Stimulated activated CD4-positive, alpha-beta T cell treated with anti-CD3 and anti-CD28 coated beads, Interleukin-15, amount 100 ng/mL, for 48 hours (primary cell): Measurements from ENCODE around the gene RNMT.
"Not testable (repeated sequence)": the region's sequence is repeated elsewhere in the genome, so short reads cannot be mapped to it uniquely, and the experiment has no call there.

Source experiments
- DNase-seq, 2 donors: peaks; one replicate each; pipeline ENCODE4 v3.0.0-alpha.2; 2020; ENCODE audit warnings: low read depth in 2 of 2

Gene RNMT

DNA sequence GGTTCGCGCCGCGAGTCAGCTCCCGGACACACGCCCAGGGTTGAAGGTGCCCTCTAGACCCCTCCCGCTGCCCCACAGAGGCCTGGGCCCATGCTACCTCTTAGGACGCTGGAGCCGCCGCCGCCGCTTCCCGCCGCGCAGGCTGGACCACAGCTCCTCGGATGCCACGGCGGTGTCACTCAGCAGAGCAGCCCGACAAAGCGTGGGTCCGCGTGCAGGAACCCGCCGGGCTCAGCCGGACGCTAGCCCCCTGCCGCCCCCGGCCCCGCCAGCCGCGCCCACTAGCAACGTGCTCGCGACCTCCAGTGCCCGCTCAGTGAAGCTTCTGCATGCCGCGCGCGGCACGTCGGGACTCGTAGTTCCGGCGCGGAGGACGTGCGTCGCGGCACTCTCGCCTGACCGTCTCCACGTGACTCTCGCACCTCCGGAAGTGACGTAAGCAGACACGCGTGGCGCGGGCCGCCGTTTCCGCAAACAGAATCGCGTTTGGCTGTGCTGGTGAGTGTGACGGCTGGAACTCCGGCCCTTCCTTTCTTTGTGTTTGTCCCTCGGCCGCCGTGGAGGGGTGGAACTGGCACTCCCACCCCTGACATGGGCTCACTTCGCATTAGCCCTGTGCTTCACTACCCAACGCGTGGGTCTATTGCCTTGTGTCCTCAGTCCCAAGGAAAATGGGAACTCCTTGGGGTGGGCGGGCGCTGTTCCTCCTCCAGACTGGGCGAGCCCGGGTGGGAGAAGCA is at the start of gene RNMT, which contains the start of gene FAM210A:
TSS of gene RNMT (plus strand) at position 442 of the 740 bp plus-strand sequence. CDS start 4,845 bp downstream, outside the sequence.
TSS of gene FAM210A (minus strand) at position 327 of the 740 bp plus-strand sequence. CDS start 44,481 bp downstream, outside the sequence.
- peak; percentile 91 for DNase-seq

DNA sequence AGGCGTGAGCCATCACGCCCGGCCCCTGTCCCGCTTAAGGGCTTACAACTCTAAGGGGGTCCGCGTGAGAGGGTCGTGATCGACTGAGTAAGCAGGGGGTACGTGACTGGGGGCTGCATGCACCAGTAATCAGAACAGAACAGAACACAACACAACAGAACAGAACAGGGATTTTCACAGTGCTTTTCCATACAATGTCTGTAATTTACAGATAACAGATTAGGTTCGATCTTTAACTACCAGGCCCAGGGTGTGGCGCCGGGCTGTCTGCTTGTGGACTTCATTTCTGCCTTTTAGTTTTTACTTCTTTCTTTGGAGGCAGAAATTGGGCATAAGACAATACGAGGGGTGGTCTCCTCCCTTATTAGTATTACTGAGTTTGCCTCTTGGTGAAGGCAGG is 49.1 kb upstream of the RNMT start:
- not testable (repeated sequence) for DNase-seq

GRCh38 chr18:13680612-13681011 is 45.9 kb upstream of the RNMT start:
- no peak for DNase-seq

DNA sequence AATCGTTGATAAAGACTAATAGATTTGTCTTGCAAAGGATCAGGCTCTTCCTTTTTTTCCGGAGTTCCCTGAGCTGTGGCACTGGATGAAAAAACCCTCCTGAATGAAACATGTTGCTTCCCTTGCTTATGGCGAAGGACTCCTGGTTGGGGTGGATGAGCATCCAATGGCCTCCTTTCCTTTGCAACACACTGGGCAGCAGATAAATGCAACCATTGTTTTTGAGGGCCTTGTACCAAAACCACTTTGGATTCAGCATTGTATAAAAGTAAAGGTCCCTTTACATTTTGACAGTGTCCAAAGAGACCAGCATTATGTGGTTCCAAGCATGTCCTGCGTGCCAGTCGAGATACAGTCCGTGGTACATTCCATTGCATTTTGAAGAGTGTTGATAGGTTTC is 44.8 kb upstream of the RNMT start:
- no peak for DNase-seq

- no peak for DNase-seq
These were observed 41.9 kb upstream of the RNMT start for GRCh38 chr18:13684546-13684945.

DNA sequence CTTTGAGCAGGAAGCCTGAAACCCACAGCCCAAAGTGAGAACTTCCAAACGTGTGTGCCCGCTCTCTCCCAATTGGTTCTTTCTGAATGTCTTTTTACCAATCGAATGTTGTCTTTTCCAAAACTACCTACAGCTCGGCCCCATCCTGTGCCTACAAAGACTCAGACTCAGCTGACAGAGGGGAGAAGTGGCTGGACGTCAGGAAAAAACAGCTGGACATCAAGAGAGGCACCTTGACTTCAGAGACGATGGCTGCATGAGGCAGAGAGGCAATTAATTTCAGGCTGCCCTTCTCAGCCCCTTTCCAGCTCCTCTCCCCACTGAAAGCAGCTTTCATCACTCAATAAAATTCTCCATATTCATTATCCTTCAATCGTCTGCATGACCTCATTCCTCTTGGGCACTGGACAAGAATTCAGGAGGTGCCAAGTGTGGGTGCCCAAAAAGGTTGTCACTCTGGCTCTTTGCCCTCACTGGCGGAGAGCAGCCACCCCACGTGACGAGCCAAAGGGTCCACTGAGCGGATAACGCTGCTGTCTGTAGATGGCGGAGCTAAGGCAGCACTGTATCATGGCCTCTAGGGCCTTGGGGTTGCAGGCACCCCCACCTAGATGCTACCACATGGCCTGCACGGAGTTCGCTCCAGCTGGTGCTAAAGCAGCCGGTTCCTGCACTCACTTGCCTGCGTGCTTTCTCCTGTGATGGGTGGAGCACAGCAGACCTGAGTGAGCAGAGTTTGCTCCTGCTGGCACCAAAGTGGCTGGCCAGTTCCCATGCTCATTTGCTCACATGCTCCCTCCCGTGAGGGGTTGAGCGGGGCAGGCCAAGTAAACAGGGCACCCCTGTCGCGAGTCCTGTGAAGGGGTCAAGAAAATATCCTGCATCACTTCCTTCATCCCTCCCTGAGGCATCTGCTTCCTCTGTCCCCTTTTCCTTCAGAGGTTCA is 38.0 kb upstream of the RNMT start:
- DNase-seq = no peak

DNA sequence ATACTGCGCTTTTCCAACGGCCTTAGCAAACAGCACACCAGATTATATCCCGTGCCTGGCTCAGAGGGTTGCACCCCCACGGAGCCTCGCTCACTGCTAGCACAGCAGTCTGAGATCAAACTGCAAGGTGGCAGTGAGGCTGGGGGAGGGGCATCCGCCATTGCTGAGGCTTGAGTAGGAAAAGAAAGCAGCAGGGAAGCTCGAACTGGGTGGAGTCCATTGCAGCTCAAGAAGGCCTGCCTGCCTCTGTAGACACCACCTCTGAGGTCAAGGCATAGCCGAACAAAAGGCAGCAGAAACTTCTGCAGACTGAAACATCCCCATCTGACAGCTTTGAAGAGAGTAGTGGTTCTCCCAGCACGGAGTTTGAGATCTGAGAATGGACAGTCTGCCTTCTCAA is 36.4 kb upstream of the RNMT start:
- DNase-seq = not testable (repeated sequence)

DNA sequence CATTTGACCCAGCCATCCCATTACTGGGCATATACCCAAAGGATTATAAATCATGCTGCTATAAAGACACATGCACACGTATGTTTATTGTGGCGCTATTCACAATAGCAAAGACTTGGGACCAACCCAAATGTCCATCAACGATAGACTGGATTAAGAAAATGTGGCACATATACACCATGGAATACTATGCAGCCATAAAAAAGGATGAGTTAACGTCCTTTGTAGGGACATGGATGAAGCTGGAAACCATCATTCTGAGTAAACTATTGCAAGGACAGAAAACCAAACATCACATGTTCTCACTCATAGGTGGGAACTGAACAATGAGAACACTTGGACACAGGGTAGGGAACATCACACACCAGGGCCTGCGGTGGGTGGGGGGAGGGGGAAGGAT is 31.1 kb upstream of the RNMT start:
- DNase-seq = not testable (repeated sequence)

- no peak for DNase-seq
These were observed 29.5 kb upstream of the RNMT start for GRCh38 chr18:13696961-13697360.

DNA sequence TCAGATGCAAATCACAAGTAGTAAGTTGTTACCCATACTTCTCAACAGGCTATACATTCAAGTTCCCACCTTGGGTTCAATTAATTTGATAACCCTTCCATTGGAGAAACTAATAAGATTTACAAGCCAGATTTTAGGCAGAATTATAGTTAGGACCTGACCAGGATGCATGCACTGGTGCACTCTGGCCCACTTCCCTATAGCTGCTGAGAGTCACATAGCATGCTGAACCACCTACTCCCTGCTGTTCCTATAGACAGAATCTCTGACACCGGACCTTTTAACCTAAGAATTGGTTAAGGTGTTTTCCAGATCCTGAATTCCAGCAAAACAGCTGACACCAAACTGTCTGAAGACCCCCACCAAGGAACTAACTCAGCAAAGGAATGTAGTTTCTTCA is 26.3 kb upstream of the RNMT start:
- DNase-seq = no peak

DNA sequence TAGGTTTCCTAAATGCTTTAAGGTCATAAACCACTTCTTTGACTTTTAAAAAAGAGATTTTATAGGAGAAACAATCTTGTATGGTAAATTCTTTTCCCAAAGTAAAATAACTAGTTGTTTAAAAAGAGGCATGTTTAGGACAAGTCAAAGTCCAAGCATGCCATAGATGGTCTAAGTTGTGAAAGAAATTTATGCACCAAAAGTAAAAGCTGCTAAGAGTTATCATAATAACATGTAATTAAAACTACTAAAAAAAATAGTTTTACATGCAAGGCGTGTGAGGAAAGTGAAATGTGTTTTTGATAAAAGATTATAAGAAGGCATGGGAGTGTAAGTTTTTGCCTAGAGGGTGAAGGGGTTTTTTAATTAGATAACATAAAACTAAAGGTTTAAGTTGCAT is 22.6 kb upstream of the RNMT start:
- no peak for DNase-seq

- DNase-seq = no peak
These were observed 16.1 kb upstream of the RNMT start for GRCh38 chr18:13710414-13710831.

DNA sequence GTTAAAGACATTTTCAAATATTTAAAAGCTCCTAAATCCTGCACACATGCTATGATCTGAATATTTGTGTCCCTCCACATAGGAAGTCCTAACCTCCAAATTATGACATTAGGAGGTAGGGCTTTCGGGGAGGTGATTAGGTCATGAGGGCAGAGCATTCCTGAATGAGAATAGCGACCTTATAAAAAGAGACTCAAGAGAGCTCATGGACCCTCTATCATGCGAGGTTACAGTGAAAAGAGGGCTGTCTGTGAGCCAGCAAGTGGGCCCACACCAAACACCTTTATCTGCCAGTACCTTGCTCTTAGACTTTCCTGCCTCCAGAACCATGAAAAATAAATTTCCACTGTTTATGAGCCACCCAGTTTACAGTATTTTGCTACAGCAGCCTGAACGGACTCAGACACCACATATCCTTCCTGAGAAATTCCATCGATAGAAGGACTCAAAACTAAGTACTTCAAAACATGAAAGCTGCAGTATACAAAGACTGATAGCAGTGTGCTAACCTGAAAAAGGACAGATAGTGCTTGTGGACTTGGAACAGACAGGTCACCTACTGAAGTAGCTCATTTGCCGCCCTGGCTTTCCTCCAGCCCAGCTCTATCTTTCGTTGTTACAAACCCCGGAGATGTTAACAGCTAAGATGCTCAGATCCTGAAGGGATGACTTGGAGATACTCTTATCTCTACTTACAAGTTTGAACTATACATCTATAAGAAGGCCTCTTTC is 13.9 kb upstream of the RNMT start:
- no peak for DNase-seq

DNA sequence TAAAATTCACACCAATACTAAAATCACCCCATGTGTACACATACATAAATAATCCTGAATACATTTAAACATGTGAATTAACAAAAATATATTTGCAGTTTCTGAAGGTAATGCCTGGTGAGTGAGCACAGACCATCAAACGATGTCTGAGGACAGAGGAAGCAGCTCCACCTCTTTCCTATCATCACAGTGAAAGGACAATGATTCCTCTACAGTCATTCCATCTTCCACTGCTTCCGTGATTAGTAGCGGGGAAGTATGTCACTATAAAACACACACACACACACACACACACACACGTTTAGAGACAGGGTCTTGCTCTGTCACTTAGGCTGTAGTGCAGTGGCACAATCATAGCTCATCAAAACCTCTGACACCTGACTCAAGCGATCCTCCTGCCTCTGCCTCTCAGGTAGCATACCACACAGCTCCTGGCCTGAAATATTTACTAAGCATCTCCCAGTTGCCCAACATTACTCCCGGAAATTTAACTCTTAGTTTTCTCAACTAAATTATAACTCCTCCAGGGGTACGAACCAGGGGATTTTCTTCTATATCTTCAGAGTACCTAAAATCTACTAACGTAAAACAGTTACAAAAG is 12.9 kb upstream of the RNMT start:
- no peak for DNase-seq

- no peak for DNase-seq
These were observed 11.1 kb upstream of the RNMT start for GRCh38 chr18:13715330-13715729.

DNA sequence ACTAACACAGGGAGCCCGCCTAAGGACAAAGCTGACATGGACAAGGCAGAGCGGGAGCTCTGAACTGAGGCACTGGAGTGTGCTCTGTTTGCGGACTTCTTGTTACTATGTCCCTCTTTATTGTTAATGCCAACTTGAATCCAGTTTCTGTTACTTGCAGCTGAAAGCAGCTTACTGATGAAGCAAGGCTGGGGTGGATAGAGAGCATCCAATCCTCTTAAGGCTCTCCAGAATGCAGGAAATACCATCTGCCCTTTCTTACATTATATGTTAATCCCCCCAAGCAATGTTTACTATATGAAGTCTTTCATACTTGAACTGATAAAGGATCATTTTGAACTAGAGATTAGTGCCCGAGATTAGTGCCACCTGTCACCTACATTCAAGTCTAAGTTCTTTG is 9.6 kb upstream of the RNMT start:
- no peak for DNase-seq

- no peak for DNase-seq
These were observed 6.3 kb upstream of the RNMT start for GRCh38 chr18:13720123-13720522.

DNA sequence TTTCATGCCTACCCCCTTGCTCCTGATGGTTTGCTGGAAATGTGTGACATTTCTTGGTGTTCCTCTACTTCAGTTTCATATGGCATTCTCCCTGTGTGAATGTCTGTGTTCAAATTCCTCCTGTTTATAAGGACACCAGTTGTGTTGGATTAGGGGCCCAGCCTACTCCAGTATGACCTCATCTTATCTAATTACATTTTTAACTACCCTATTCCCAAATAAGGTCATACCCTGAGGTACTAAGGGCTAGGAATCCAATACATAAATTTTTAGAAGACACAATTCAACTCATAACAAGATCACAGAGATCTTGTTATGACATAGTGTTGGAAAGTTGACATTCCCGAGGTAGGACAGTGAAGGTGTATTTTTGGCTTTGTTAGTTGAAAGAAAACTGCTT is 5.6 kb upstream of the RNMT start:
- no peak for DNase-seq

DNA sequence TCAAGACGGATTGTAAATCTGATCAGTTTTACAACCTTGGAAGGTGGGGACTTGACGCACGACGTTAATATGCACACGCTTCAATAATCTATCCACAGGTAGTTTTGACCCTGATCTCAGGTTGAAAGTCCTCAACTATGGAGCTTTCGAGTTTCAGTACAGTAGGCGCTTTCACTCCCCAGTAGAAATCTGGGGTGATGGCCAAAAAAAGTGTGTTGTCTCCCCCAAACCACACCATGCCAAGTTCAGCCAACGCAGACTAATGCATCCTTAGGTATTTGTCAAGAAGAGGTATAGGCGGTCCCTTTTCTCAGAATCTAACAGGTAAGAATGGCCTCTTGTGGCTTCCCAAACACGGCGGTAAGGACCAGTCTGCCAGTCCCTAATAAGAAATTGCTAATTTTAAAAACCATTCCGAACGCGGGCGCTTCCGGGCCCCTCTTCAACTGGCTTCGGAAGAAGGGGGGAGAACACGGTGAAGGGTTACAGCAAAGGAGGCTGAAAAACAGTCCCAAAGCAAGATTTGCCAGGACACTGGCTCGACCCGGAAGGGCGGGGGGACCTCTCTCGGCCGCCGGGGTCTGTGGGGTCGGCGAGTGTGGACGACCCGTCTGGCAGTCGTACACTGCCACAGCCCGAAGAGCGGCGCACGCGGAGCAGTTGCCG is 774 bp upstream of the RNMT start:
- DNase-seq = no peak

DNA sequence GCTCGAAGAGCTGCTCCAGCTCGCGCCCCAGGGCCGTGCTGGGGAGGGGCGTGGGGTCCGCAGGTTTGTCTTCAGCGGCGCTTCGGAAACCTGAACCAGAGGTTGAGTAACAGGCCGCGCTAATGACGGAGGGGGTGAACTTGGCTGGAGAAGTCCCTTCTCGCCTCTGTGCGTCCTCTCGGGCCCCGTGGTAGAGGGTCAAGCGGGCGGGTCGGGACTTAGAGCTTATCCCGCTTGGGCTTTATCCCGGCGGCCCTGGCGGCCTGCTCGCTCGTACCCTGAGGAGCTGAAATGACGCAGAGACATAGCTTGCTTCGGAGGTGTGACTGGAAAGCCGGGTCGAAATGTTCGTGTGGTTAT is 479 bp downstream of the RNMT start:
- DNase-seq = peak; percentile 5 to 17

GRCh38 chr18:13730481-13730880 is 4.0 kb downstream of the RNMT start:
- DNase-seq = no peak
